Keratinocyte (primary cell): ENCODE measurements around the gene PKHD1. TPM values are rescaled to one million over a fixed set of nuclear protein-coding genes. Genes with fewer than 3 reads are reported as not detected.

Source experiments
- DNase-seq: peaks from one replicate; pipeline ENCODE4 v3.0.0-alpha.2; 2011; ENCODE audit warnings: low read depth, missing footprints, low spot score
- FAIRE-seq: peaks from 2 replicates; lab custom pipeline; 2011; peaks lifted over from hg19 to GRCh38; lab: Jason Lieb, UNC
- H2AFZ ChIP-seq: 2 replicates; pipeline ENCODE4 v1.6.0; 2012; ENCODE audit warnings: low read length, control low read depth, inconsistent platforms; ENCODE audit not compliant: control insufficient read depth
- H3K27ac ChIP-seq: 2 replicates; pipeline ENCODE4 v1.5.1; 2011; ENCODE audit warnings: low read length; ENCODE audit not compliant: control insufficient read depth, insufficient read depth
- H3K27me3 ChIP-seq: 3 replicates; pipeline ENCODE4 v1.6.0; 2011; ENCODE audit warnings: low read length; ENCODE audit not compliant: control insufficient read depth, insufficient read depth; ENCODE audit errors: extremely low read depth
- H3K36me3 ChIP-seq, 2 experiments: 2 replicates in 1 of 2; 3 replicates in 1 of 2; pipeline ENCODE4 v1.5.1; 2011; ENCODE audit warnings: low read length in 2 of 2, mild to moderate bottlenecking in 1 of 2; ENCODE audit not compliant: control insufficient read depth in 2 of 2, insufficient read depth in 2 of 2; ENCODE audit errors: extremely low read depth in 1 of 2
- H3K4me1 ChIP-seq: 3 replicates; pipeline ENCODE4 v1.5.1; 2011; ENCODE audit warnings: low read length; ENCODE audit not compliant: control insufficient read depth, insufficient read depth; ENCODE audit errors: extremely low read depth
- H3K4me2 ChIP-seq: 3 replicates; pipeline ENCODE4 v1.6.0; 2011; ENCODE audit warnings: low read depth, low read length; ENCODE audit not compliant: control insufficient read depth, insufficient read depth; ENCODE audit errors: extremely low read depth
- H3K4me3 ChIP-seq, 3 experiments: fragments of 200-600 bp in 1 of 3; sonication (generic) in 1 of 3; 2 replicates in 2 of 3; 3 replicates in 1 of 3; pipeline ENCODE4 v1.5.1; 2011 to 2016; ENCODE audit warnings: low read length in 3 of 3, mild to moderate bottlenecking in 3 of 3, control low read depth in 2 of 3, inconsistent platforms in 1 of 3, low read depth in 1 of 3, mixed read lengths in 1 of 3, mixed run types in 1 of 3, moderate library complexity in 1 of 3; ENCODE audit not compliant: control insufficient read depth in 2 of 3, insufficient read depth in 2 of 3; ENCODE audit errors: extremely low read depth in 1 of 3
- H3K79me2 ChIP-seq: 2 replicates; pipeline ENCODE4 v1.6.0; 2012; ENCODE audit warnings: low read length; ENCODE audit not compliant: control insufficient read depth, insufficient read depth
- H3K9ac ChIP-seq: 3 replicates; pipeline ENCODE4 v1.6.0; 2011; ENCODE audit warnings: low read length; ENCODE audit not compliant: control insufficient read depth, insufficient read depth; ENCODE audit errors: extremely low read depth
- H3K9me1 ChIP-seq: 3 replicates; pipeline ENCODE4 v1.6.0; 2011; ENCODE audit warnings: low read length; ENCODE audit not compliant: control insufficient read depth, insufficient read depth; ENCODE audit errors: extremely low read depth
- H3K9me3 ChIP-seq: 2 replicates; pipeline ENCODE4 v1.5.1; 2012; ENCODE audit warnings: low read depth, low read length; ENCODE audit not compliant: control insufficient read depth
- H4K20me1 ChIP-seq: 3 replicates; pipeline ENCODE4 v1.6.0; 2011; ENCODE audit warnings: low read length; ENCODE audit not compliant: control insufficient read depth, insufficient read depth; ENCODE audit errors: extremely low read depth
- EZH2 ChIP-seq: IDR thresholded peaks from one replicate; pipeline ENCODE4 v1.6.1; 2012; ENCODE audit warnings: inconsistent platforms, mild to moderate bottlenecking, low read length, moderate library complexity
- dilution Hi-C: fragments of 300-500 bp; cut with MboI; formaldehyde crosslinking; loops from one replicate; pipeline ENCODE4 v1.7.0; 2020; ENCODE audit warnings: low sequenced_read_pairs; ENCODE audit not compliant: extremely low pct_ligation_motif_present
- polyA plus RNA-seq, 5 experiments: library from polyadenylated mRNA; depleted of rRNA in 3 of 5; stranded (reverse) in 3 of 5; stranded (forward) in 1 of 5; unstranded in 1 of 5; fragments of >200 nt; gene quantifications; 1 replicate in 1 of 5; 2 replicates in 3 of 5; 3 replicates in 1 of 5; pipeline versions ENCODE4 v1.2.1 to v1.2.3, GENCODE V29; 2011 to 2012; ENCODE audit warnings: missing spikeins in 2 of 5, low read depth in 1 of 5, low replicate concordance in 1 of 5
- TF ChIP-seq, protein P1 (sequence below), 3 experiments: IDR thresholded peaks in 1 of 3; conservative IDR thresholded peaks in 1 of 3; optimal IDR thresholded peaks in 1 of 3; 2 replicates in 2 of 3; 3 replicates in 1 of 3; pipeline versions ENCODE3 to v1.5.1; 2011; ENCODE audit warnings: low read length in 3 of 3, mild to moderate bottlenecking in 3 of 3, moderate library complexity in 2 of 3, control low read depth in 1 of 3, inconsistent platforms in 1 of 3; ENCODE audit not compliant: insufficient read depth in 2 of 3; ENCODE audit errors: extremely low read depth in 1 of 3

PKHD1 gene
- polyA plus RNA-seq, 1 donor (not counting 4 experiments of a cell fraction or from before 2014, with no cell fraction given): under 0.01 TPM

DNA sequence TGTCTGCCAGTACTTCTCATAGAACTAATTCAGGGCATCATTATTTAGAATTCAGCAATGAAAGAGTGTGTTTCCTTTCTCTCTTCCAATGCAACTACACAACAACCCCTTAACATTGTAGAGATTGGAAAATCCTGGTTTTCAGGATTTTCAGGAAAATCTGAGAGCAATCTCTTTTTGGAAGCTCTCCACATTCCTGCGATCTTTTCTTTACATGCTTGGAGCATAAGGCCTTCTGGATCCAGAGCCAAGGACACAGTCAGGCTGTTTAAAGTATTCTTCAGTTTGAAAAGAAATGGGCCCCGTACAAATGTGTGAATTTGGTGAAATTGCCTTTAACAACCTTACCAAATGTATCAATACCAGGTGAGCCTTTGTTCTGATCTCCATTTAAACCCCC, 469.7 kb downstream of the PKHD1 start:
- FAIRE-seq: no peak
- dilution Hi-C loops: no loop called here

DNA sequence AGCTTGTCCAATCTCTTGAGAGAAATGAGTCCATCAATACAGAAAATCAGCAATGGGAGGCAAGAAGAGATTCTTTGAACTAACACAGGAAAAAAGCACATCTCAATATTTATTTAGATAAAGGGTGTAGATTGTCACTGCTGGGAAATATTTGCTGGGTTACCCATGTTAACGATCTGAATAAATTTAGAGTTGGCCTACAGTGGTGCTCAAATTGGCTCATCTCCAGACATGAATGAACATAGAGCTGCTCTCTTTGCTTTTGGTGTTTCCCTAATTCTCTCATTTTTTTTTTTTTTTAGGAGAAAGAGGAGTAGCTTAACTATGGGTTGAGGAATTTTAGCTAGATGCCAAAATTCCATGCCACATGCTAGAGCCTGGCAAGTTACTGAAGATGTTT, 471.2 kb downstream of the PKHD1 start:
- Histone ChIP-seq H3K9ac (no peak overlapping the region), H3K4me2 (no peak overlapping the region), H3K9me1 (no peaks in the 10 kb centered on the region), H4K20me1 (no peaks in the 10 kb centered on the region), H3K27ac (no peak overlapping the region), H3K79me2 (no peaks in the 10 kb centered on the region), H3K36me3 (no peaks in the 10 kb centered on the region), H3K4me1 (peaks cover 7% of the 10 kb centered on the region), H3K9me3 (no peaks in the 10 kb centered on the region), H3K4me3 (no peak overlapping the region), H2AFZ (no peak overlapping the region), H3K27me3 (no peaks in the 10 kb centered on the region)
- FAIRE-seq (no peak), DNase-seq (no peak)
- TF ChIP-seq, protein P1, sequence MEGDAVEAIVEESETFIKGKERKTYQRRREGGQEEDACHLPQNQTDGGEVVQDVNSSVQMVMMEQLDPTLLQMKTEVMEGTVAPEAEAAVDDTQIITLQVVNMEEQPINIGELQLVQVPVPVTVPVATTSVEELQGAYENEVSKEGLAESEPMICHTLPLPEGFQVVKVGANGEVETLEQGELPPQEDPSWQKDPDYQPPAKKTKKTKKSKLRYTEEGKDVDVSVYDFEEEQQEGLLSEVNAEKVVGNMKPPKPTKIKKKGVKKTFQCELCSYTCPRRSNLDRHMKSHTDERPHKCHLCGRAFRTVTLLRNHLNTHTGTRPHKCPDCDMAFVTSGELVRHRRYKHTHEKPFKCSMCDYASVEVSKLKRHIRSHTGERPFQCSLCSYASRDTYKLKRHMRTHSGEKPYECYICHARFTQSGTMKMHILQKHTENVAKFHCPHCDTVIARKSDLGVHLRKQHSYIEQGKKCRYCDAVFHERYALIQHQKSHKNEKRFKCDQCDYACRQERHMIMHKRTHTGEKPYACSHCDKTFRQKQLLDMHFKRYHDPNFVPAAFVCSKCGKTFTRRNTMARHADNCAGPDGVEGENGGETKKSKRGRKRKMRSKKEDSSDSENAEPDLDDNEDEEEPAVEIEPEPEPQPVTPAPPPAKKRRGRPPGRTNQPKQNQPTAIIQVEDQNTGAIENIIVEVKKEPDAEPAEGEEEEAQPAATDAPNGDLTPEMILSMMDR (optimal IDR thresholded peaks at IDR 0.05 in 1 of 3, IDR thresholded peaks at IDR 0.05 in 1 of 3, conservative IDR thresholded peaks at IDR 0.05 in 1 of 3; ENCODE audit: extremely low read depth in 1 of 3, insufficient read depth in 2 of 3, low read length in 3 of 3): no peak
- TF ChIP-seq EZH2: no peak
- dilution Hi-C loops: no loop called here

More for the DNA sequence above, 469.7 kb downstream of the PKHD1 start:
- Histone ChIP-seq H3K9ac (no peak overlapping the region), H3K27ac (no peak overlapping the region), H4K20me1 (no peaks in the 10 kb centered on the region), H3K79me2 (no peaks in the 10 kb centered on the region), H3K27me3 (no peaks in the 10 kb centered on the region), H2AFZ (no peak overlapping the region), H3K4me1 (peaks cover 7% of the 10 kb centered on the region), H3K4me3 (no peak overlapping the region), H3K36me3 (no peaks in the 10 kb centered on the region), H3K4me2 (no peak overlapping the region), H3K9me3 (no peaks in the 10 kb centered on the region), H3K9me1 (no peaks in the 10 kb centered on the region)
- TF ChIP-seq, protein P1 (optimal IDR thresholded peaks at IDR 0.05 in 1 of 3, IDR thresholded peaks at IDR 0.05 in 1 of 3, conservative IDR thresholded peaks at IDR 0.05 in 1 of 3; ENCODE audit: extremely low read depth in 1 of 3, insufficient read depth in 2 of 3, low read length in 3 of 3): no peak
- TF ChIP-seq EZH2: no peak
- no peak for DNase-seq
